Activated T-cell treated with anti-CD3 and anti-CD28 coated beads for 24 hours (primary cell): ENCODE data around the gene PLPPR5.
"Not testable (repeated sequence)": the region's sequence is repeated elsewhere in the genome, so short reads cannot be mapped to it uniquely, and the experiment has no call there.

ENCODE experiments used
- DNase-seq: peaks from one replicate; pipeline ENCODE4 v3.0.0-alpha.2; 2020; ENCODE audit warnings: low read depth

PLPPR5 gene

DNA sequence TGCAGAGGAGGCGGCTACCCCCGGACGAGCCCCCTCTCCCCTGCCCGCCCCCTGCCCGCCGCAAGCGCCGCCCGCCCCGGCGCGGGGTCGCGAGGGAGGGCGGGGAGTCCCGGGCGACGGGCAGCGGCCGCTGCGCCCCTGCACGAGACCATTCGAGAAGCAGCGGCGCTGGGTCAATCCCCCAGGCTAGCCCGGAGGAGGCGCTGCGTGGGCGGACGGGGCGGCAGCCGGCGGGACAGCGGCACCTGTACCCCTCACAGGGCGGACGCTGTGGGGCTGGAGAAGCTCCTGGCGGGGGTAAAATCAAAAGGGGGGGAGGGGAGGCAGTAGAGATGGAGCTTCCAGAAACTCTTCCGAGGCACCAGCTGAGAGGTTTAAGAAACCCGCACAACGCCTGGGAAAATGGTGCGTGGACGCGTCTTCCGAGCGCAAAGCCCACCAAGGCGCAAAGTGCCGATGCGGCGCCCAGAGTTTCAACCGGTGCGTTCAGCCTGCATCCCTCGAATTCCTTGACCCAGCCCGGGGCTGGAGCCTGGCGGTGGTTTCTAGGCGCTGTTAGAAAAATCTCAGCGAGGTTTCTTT is at the start of gene PLPPR5:
Gene PLPPR5, minus strand, starts transcription at position 1 of the 582 bp plus-strand sequence. CDS start 190 bp downstream, outside the sequence.
- DNase-seq = no peak

DNA sequence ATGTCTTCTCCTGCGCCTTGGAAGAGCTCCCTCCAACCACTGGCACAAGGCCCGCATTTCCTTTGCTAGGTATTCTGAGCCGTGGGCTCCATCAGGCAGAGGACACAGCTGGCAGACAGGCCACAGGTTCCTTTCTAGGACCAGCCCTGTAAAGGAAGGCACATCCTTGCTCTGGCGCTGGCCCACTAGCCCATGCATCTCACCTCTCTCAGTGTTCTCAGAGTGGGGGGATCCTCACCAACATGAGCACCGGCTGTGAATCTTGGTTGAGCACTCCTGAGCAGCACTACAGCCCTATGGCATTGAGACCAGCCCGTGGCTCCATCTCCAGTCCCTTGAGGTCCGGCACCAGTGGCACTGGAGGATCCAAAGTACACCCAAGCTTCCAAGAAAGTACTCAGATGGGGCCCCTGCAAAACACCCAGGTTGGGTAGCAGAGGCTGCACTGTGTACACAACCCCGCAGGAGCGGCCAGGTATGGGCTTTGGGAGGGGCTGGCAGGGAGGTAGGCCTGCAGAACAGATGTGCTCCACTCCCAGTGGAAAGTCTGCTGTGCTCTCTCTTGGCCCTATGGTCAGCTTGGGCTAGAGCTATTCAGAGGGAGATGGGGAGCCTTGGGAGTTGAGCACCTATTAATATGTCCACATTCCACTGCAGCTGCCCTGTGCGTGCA is 47.1 kb upstream of the PLPPR5 start:
- DNase-seq = no peak

GRCh38 chr1:99049745-99050144 is 45.1 kb upstream of the PLPPR5 start:
- DNase-seq = no peak

DNA sequence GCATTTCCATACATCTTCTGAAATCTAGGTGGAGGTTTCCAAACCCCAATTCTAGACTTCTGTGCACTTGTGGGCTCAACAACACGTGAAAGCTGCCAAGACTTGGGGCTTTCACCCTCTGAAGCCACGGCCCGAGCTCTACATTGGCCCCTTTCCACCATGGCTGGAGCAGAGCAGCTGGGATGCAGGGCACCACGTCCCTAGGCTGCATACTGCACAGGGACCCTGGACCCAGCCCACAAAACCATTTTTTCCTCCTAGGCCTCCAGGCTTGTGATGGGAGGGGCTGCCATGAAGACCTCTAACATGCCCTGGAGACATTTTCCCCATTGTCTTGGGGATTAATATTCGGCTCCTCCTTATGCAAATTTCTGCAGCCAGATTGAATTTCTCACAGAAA is 32.1 kb upstream of the PLPPR5 start:
- DNase-seq = not testable (repeated sequence)

DNA sequence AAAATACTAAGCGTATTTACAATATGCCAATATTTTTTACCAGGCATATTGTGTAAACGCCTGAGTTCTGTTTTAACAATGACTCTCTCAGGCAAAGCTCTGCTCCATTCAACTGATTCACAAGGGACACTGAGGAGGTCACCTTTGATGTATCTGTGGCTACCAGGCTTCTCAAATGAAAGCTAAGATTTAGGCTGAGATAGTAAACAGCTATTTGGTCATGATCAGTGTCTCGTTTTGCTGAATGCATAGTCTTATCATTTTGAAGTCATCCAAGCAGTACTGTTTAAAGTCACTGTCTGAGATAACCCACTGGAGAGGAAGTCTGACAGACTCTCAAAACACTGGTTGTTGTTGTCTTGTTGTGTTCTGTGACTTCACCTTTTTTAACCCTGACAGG is 13.7 kb upstream of the PLPPR5 start:
- no peak for DNase-seq

DNA sequence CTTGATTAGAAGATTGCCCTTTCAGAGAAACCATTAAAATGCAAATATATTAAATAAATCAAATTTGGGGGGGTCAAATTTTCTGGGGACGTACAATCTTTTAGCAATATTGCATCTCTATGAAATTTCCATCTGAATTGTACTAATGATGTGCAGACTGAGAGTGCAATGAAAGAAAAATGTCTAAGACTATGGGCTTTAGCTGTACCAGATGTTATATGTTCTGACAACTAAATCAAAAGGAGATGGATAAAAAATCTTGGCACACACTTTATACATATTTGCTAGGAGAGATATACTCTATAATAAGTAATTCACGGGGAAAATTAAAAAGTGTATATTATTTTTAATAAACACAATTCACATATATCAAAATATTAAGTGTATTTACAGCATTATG is 13.0 kb upstream of the PLPPR5 start:
- no peak for DNase-seq

GRCh38 chr1:99010679-99011078 is 6.0 kb upstream of the PLPPR5 start:
- DNase-seq = no peak

DNA sequence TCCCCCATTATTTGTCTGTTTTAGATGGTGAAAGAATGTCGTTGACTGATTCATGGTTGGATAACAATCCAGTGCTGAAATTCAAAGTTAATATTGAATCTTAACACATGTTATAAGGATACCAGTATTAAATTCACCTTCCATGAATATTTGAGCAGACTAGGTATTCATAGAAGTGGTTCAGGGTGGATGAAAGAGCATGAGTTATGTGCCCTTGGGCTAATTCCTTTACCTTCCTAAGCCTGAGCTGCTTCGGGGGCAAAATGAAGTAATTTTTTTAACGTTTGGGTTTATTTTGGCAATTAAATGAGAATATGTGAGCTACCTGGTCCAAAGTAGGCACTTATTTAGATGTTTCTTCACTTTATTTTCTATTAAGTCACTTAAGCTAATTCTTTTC is 2.7 kb upstream of the PLPPR5 start:
- no peak for DNase-seq

DNA sequence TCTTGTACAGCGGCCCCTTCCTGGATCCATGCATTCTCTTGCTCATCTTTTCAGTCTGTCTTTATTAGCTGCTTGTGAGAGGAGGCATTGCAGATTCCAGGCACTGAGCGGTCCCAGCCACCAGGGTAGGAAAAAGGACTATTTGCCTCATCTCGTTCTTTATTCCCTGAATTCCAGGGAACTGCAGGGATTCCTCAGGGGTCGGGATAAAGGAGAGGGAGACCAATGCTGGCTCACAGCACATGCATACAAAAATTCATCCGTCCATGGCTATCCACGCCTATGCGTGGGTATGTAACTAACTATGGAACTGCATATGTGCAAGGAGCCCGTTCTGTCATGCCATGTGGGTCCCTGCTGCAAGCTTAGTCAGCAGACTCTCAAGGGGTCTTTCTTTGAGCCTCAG is 879 bp upstream of the PLPPR5 start:
- no peak for DNase-seq

- no peak for DNase-seq
Measured at GRCh38 chr1:99004254-99004860, 304 bp downstream of the PLPPR5 start.

GRCh38 chr1:99003581-99004253 is 944 bp downstream of the PLPPR5 start:
- no peak for DNase-seq

- DNase-seq = no peak
Measured at GRCh38 chr1:98992844-98993243, 11.8 kb downstream of the PLPPR5 start.

GRCh38 chr1:98991127-98992012 is 13.3 kb downstream of the PLPPR5 start:
- peak; percentile 12 for DNase-seq

- no peak for DNase-seq
Measured at GRCh38 chr1:98989556-98989907, 15.1 kb downstream of the PLPPR5 start.

GRCh38 chr1:98988904-98989555 is 15.6 kb downstream of the PLPPR5 start:
- DNase-seq = no peak

DNA sequence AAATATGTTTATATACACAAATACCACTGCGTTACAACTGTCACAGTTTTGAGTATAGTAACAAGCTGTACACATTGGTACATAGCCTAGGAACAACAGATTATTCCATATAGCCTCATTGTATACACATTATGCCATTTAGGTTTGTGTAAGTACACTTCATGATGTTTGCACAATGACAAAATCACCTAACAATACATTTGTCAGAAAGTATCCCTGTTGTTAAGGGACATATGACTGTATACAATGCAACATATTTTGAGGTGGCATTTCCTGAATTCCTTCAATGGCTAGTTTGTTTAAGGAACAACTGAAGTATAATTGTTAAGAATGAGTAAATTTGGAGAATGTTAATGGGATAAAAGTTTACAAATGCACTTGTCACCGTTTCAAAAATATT is 19.0 kb downstream of the PLPPR5 start:
- no peak for DNase-seq

DNA sequence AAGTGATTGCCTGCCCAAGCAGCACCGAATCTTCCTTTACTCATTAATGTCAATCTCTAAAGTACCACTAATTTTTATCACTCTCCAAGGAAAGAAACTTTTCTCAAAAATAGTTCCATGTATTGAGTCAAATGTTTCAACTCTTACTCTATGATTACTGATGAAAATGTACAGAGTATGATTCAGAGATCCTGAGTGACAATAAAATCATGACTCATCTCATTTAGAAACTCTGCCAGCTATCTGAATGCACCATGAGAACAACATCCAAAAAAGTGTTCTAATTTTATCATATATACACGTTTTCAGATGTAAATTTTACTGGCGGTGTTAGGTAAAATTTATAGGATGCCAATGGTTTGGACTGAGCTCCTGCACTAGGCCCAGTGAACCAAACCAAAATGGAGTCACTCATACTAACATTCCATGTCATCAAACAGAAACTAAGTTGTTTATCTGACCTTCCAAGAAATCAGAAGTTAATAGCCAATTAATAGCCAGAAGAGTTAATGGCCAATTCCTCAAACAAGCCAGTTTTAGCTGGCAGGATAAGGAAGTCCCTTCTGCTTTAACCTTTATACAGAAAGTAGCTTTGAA is 22.6 kb downstream of the PLPPR5 start:
- DNase-seq = no peak

GRCh38 chr1:98979463-98979862 is 25.2 kb downstream of the PLPPR5 start:
- no peak for DNase-seq

DNA sequence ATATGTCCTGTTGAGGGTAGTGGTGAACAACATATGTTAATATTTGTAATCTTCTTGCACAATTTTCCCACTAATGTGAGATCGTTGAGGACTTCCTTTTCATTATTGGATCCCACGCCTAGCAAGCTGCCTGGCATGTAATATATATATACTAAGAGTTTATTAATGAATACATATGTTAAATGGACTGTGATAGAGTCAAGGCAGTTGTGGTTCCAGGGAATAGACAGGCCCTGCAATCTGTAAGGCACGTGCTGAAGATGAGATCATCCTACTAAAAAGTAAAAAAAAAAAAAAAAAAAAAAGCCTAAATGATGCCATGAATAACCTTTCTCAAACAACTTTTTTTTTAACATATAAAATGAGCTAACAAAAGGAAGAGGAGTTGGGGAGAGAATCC is 28.9 kb downstream of the PLPPR5 start:
- DNase-seq = no peak

DNA sequence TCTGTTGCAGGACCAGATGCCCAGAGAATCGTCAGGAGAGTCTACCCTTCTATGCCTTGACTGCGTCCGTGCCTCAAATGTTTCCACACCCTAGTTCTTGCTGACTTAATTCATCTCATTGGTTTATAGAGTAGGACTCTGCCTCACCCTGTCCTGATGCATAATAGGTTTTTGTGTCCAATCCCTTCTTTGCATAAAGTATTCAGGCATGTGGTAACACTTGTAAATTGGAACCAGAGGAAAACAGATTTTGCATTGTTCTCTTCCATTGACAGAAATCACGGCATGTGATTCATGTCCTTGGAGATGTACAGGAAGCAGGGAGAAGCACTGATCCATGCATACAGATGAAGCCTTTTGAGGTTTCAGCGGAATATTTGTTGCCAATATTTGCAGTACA is 29.5 kb downstream of the PLPPR5 start:
- DNase-seq = no peak

GRCh38 chr1:98969798-98970490 is 34.7 kb downstream of the PLPPR5 start:
- DNase-seq = no peak
